SK-N-SH (cell line): ENCODE data around the gene DIPK1A. TPM values are rescaled to one million over a fixed set of nuclear protein-coding genes. Genes with fewer than 3 reads are reported as not detected.

ENCODE experiments used
- CTCF ChIA-PET: fragments of 300-600, 350-600 bp; formaldehyde crosslinking; extraction: SDS; loops from one replicate; lab custom pipeline; 2021; lab: Yijun Ruan, JAX
- POLR2A ChIA-PET: fragments of 350-600 bp; sonication (Branson Sonifier 250); formaldehyde crosslinking; extraction: SDS; loops from one replicate; lab custom pipeline; 2020; ENCODE audit warnings: antibody characterized with exemption, inconsistent platforms; lab: Yijun Ruan, JAX
- DNase-seq: peaks from one replicate; pipeline ENCODE4 v3.0.0; 2012
- H2AFZ ChIP-seq: fragments of 200-600 bp; sonication (generic); 2 replicates; pipeline ENCODE4 v1.8.1; 2016; ENCODE audit warnings: antibody characterized with exemption, mild to moderate bottlenecking, low read depth
- H3F3A ChIP-seq: fragments of 200-600 bp; sonication (generic); replicated peaks from 2 replicates; pipeline ENCODE3; 2016; ENCODE audit warnings: antibody characterized with exemption, mild to moderate bottlenecking; ENCODE audit not compliant: insufficient read depth
- H3K27ac ChIP-seq, 2 experiments: fragments of 200-500 bp in 1 of 2; fragments of 200-600 bp in 1 of 2; sonication (Bioruptor generic) in 1 of 2; sonication (generic), shearing (Covaris generic) in 1 of 2; 2 replicates each; pipeline versions ENCODE4 v1.5.1 to v1.6.1; 2014 to 2016; ENCODE audit warnings: low read depth in 2 of 2, inconsistent platforms in 1 of 2, low read length in 1 of 2, mild to moderate bottlenecking in 1 of 2, mixed read lengths in 1 of 2
- H3K27me3 ChIP-seq: fragments of 200-600 bp; sonication (generic), shearing (Covaris generic); 2 replicates; pipeline ENCODE4 v1.6.1; 2016; ENCODE audit warnings: mixed run types; ENCODE audit not compliant: insufficient read depth
- H3K36me3 ChIP-seq, 2 experiments: fragments of 200-500 bp in 1 of 2; fragments of 200-600 bp in 1 of 2; sonication (Bioruptor generic) in 1 of 2; sonication (generic) in 1 of 2; replicated peaks in 1 of 2; 2 replicates each; pipeline versions ENCODE3 to v1.5.1; 2014 to 2016; ENCODE audit warnings: low read length in 1 of 2, mild to moderate bottlenecking in 1 of 2; ENCODE audit not compliant: insufficient read depth in 2 of 2, control insufficient read depth in 1 of 2
- H3K4me1 ChIP-seq, 2 experiments: fragments of 200-500 bp in 1 of 2; fragments of 200-600 bp in 1 of 2; sonication (Bioruptor generic) in 1 of 2; sonication (generic), shearing (Covaris generic) in 1 of 2; 2 replicates each; pipeline versions ENCODE4 v1.5.1 to v1.6.1; 2014 to 2016; ENCODE audit warnings: low read depth in 1 of 2, low read length in 1 of 2, mixed run types in 1 of 2; ENCODE audit not compliant: insufficient read depth in 2 of 2, control insufficient read depth in 1 of 2
- H3K4me2 ChIP-seq: fragments of 200-600 bp; sonication (generic), shearing (Covaris generic); 2 replicates; pipeline ENCODE4 v1.6.1; 2017; ENCODE audit warnings: mixed run types
- H3K4me3 ChIP-seq, 2 experiments: fragments of 200-500 bp in 1 of 2; fragments of 200-600 bp in 1 of 2; sonication (Bioruptor generic) in 1 of 2; sonication (generic), shearing (Covaris generic) in 1 of 2; 2 replicates each; pipeline versions ENCODE4 v1.5.1 to v1.8.1; 2014 to 2016; ENCODE audit warnings: low read depth in 2 of 2, inconsistent platforms in 1 of 2, low read length in 1 of 2, mild to moderate bottlenecking in 1 of 2, mixed read lengths in 1 of 2, moderate library complexity in 1 of 2
- H3K79me2 ChIP-seq: fragments of 200-600 bp; sonication (generic); 2 replicates; pipeline ENCODE4 v1.8.1; 2017; ENCODE audit warnings: mild to moderate bottlenecking; ENCODE audit not compliant: insufficient read depth
- H3K9ac ChIP-seq: fragments of 200-600 bp; sonication (generic); 2 replicates; pipeline ENCODE4 v1.6.1; 2017; ENCODE audit warnings: mixed run types
- H3K9me2 ChIP-seq: fragments of 200-600 bp; sonication (generic); 2 replicates; pipeline ENCODE4 v1.6.1; 2017; ENCODE audit warnings: mixed run types
- H3K9me3 ChIP-seq: fragments of 200-600 bp; sonication (generic); 2 replicates; pipeline ENCODE4 v1.6.1; 2017; ENCODE audit warnings: mixed run types, mild to moderate bottlenecking, moderate library complexity
- H4K20me1 ChIP-seq: fragments of 200-600 bp; sonication (generic); 2 replicates; pipeline ENCODE4 v1.6.1; 2017; ENCODE audit warnings: mild to moderate bottlenecking, mixed run types; ENCODE audit not compliant: insufficient read depth
- CHD2 ChIP-seq: fragments of 150-350 bp; IDR thresholded peaks from 2 replicates; pipeline ENCODE4 v1.6.1; 2018; ENCODE audit warnings: low read length; ENCODE audit not compliant: partially characterized antibody
- EP300 ChIP-seq, 2 experiments: IDR thresholded peaks; 2 replicates each; pipeline versions ENCODE4 v1.4.0 to v1.6.1; 2012; ENCODE audit warnings: borderline replicate concordance in 1 of 2, low read depth in 1 of 2, low read length in 1 of 2
- EZH2phosphoT487 ChIP-seq: fragments of 200-600 bp; sonication (generic); IDR thresholded peaks from 2 replicates; pipeline ENCODE4 v1.6.1; 2017; ENCODE audit warnings: low read depth, mixed run types, mild to moderate bottlenecking, antibody characterized with exemption, moderate library complexity, borderline replicate concordance
- FOSL2 ChIP-seq: IDR thresholded peaks from 2 replicates; pipeline ENCODE4 v1.4.0; 2012; ENCODE audit warnings: low read depth, mild to moderate bottlenecking, moderate library complexity, borderline replicate concordance
- FOXM1 ChIP-seq: IDR thresholded peaks from 2 replicates; pipeline ENCODE4 v1.4.0; 2012; ENCODE audit warnings: low read depth, mild to moderate bottlenecking
- MXI1 ChIP-seq: IDR thresholded peaks from 2 replicates; pipeline ENCODE4 v1.6.1; 2012; ENCODE audit warnings: mild to moderate bottlenecking, low read depth, low read length, improper control_type of control experiment
- NRF1 ChIP-seq: IDR thresholded peaks from 2 replicates; pipeline ENCODE4 v1.6.1; 2012; ENCODE audit warnings: low read depth, mild to moderate bottlenecking, low read length
- POLR2AphosphoS5 ChIP-seq: IDR thresholded peaks from 2 replicates; pipeline ENCODE4 v1.6.1; 2012; ENCODE audit warnings: low read depth, low read length
- RCOR1 ChIP-seq: fragments of 150-350 bp; IDR thresholded peaks from 2 replicates; pipeline ENCODE4 v1.6.1; 2017; ENCODE audit warnings: antibody characterized with exemption, low read length
- RXRA ChIP-seq: IDR thresholded peaks from 2 replicates; pipeline ENCODE4 v1.4.0; 2012; ENCODE audit warnings: low read depth, mild to moderate bottlenecking, borderline replicate concordance
- SMC3 ChIP-seq: IDR thresholded peaks from 2 replicates; pipeline ENCODE4 v1.6.1; 2012; ENCODE audit warnings: low read depth, low read length, improper control_type of control experiment
- TEAD4 ChIP-seq: IDR thresholded peaks from 2 replicates; pipeline ENCODE4 v1.4.0; 2012; ENCODE audit warnings: mild to moderate bottlenecking, borderline replicate concordance; ENCODE audit not compliant: insufficient read depth
- WGBS: methylation state at CpG from one replicate; pipeline ENCODE4 v1.1.6; 2017; ENCODE audit warnings: low lambda C conversion rate; 5-methylcytosine and 5-hydroxymethylcytosine counted together
- polyA plus RNA-seq, 3 experiments: library from polyadenylated mRNA; depleted of rRNA; stranded (reverse); fragments of >200 nt; gene quantifications; 2 replicates each; pipeline ENCODE4 v1.2.3, GENCODE V29; 2012
- TF ChIP-seq, protein P1 (sequence below): IDR thresholded peaks from 2 replicates; pipeline ENCODE4; 2012
- TF ChIP-seq, protein P2 (sequence below): IDR thresholded peaks from 2 replicates; pipeline ENCODE4 v1.6.1; 2012; ENCODE audit warnings: mild to moderate bottlenecking, low read depth, low read length, moderate library complexity

The DIPK1A gene
- polyA plus RNA-seq, 1 of the 3 experiments (the other 2 are of a cell fraction) = 3.4 TPM

DNA sequence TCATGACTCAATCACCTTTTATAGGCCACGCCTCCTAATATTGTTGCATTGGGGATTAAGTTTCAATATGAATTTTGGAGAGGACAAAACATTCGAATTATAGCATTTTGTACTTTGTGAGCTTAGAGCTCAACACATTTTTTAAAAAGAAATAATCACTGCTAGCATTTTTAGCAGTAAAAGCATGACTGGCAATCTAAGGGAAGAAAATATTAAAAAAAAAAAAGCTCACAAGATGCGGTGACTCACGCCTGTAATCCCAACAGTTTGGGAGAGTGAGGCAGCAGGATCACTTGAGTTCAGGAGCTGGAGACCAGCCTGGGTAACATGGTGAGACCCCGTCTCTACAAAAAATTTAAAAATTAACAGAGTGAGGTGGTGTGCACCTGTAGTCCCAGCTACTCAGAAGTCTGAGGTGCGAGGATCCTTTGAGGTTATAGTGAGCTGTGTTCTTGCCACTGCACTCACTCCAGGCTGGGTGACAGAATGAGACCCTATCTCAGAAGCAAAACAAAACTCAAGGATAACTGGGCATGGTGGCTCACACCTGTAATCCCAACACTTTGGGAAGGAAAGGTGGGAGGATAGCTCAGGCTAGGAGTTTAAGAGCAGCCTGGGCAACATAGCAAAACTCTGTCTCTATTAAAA is 28.8 kb upstream of the DIPK1A start:
- H3F3A ChIP-seq = no peaks in the 10 kb centered on the region
- H3K36me3 ChIP-seq = no peaks in the 10 kb centered on the region
- no peak overlapping the region for H3K4me3 ChIP-seq
- no peaks in the 10 kb centered on the region; a peak in 1 of 4 replicates for H3K4me1 ChIP-seq
- H3K9ac ChIP-seq = no peak overlapping the region
- no peaks in the 10 kb centered on the region for H3K27me3 ChIP-seq
- H3K79me2 ChIP-seq = no peaks in the 10 kb centered on the region
- no peaks in the 10 kb centered on the region for H3K9me2 ChIP-seq
- H4K20me1 ChIP-seq = no peaks in the 10 kb centered on the region
- TF ChIP-seq FOXM1 (no peak), FOSL2 (0 out of 2 replicates have a peak, but pooled peaks have one; percentile 6)
- POLR2A ChIA-PET = no interaction called here
- DNase-seq = no peak
- H3K4me2 ChIP-seq = no peak overlapping the region
- 82% methylated on average over 6 of the region's 6 CpGs for WGBS
- H2AFZ ChIP-seq = no peak overlapping the region; the same call in 1 of the 2 replicates
- no peak overlapping the region for H3K27ac ChIP-seq
- CTCF ChIA-PET = interaction anchor here (1.0 to 6.3 kb wide), 5 partner anchors 10 to 131 kb away, joined by 3 to 47 read pairs (median 4); partner anchors contain the start of gene DIPK1A
- no peaks in the 10 kb centered on the region for H3K9me3 ChIP-seq

DNA sequence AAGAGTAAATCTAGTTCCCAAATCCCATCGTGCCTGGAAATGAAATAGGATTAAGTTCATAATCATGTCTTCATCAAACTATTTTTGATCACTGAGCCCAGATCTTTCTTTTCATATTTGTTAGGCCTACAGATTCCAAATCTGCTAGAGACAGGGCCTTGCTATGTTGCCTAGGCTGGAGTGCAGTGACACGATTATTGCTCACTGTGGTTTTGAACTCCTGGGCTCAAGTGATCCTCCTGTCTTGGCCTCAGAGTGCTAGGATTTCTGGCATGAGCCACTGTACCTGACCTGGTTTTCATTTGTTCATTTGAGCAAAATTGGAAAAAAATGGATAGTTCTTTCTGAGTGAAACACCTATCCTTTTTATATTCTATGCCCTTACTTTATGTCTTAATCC is 28.0 kb upstream of the DIPK1A start:
- H3K9me2 ChIP-seq = no peaks in the 10 kb centered on the region
- H3K9ac ChIP-seq = no peak overlapping the region
- H4K20me1 ChIP-seq = no peaks in the 10 kb centered on the region
- H3K4me3 ChIP-seq = no peak overlapping the region
- no peak overlapping the region for H3K4me2 ChIP-seq
- H2AFZ ChIP-seq = no peak overlapping the region
- H3K79me2 ChIP-seq = no peaks in the 10 kb centered on the region
- no peaks in the 10 kb centered on the region for H3F3A ChIP-seq
- no peak for DNase-seq
- H3K27me3 ChIP-seq = no peaks in the 10 kb centered on the region
- ChIA-PET CTCF (interaction anchor here (6.3 kb wide), 1 partner anchor 130 kb away, joined by 47 read pairs; no protein-coding TSS in a partner anchor), POLR2A (no interaction called here)
- no peaks in the 10 kb centered on the region for H3K9me3 ChIP-seq
- no peaks in the 10 kb centered on the region; a peak in 1 of 4 replicates for H3K4me1 ChIP-seq
- 89% methylated on average over 2 of the region's 2 CpGs for WGBS
- no peak for TF ChIP-seq MXI1
- no peak for TF ChIP-seq SMC3
- TF ChIP-seq, protein P1, sequence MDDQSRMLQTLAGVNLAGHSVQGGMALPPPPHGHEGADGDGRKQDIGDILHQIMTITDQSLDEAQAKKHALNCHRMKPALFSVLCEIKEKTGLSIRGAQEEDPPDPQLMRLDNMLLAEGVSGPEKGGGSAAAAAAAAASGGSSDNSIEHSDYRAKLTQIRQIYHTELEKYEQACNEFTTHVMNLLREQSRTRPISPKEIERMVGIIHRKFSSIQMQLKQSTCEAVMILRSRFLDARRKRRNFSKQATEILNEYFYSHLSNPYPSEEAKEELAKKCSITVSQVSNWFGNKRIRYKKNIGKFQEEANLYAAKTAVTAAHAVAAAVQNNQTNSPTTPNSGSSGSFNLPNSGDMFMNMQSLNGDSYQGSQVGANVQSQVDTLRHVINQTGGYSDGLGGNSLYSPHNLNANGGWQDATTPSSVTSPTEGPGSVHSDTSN = no peak
- no peak for TF ChIP-seq RCOR1
- TF ChIP-seq, protein P2, sequence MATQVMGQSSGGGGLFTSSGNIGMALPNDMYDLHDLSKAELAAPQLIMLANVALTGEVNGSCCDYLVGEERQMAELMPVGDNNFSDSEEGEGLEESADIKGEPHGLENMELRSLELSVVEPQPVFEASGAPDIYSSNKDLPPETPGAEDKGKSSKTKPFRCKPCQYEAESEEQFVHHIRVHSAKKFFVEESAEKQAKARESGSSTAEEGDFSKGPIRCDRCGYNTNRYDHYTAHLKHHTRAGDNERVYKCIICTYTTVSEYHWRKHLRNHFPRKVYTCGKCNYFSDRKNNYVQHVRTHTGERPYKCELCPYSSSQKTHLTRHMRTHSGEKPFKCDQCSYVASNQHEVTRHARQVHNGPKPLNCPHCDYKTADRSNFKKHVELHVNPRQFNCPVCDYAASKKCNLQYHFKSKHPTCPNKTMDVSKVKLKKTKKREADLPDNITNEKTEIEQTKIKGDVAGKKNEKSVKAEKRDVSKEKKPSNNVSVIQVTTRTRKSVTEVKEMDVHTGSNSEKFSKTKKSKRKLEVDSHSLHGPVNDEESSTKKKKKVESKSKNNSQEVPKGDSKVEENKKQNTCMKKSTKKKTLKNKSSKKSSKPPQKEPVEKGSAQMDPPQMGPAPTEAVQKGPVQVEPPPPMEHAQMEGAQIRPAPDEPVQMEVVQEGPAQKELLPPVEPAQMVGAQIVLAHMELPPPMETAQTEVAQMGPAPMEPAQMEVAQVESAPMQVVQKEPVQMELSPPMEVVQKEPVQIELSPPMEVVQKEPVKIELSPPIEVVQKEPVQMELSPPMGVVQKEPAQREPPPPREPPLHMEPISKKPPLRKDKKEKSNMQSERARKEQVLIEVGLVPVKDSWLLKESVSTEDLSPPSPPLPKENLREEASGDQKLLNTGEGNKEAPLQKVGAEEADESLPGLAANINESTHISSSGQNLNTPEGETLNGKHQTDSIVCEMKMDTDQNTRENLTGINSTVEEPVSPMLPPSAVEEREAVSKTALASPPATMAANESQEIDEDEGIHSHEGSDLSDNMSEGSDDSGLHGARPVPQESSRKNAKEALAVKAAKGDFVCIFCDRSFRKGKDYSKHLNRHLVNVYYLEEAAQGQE = no peak
- no peak for TF ChIP-seq NRF1
- no peak for TF ChIP-seq EZH2phosphoT487
- TF ChIP-seq EP300 (IDR thresholded peaks at IDR 0.05; ENCODE audit: borderline replicate concordance in 1 of 2, low read depth in 1 of 2, low read length in 1 of 2) = no peak
- TF ChIP-seq POLR2AphosphoS5 = no peak
- no peak for TF ChIP-seq CHD2
- TF ChIP-seq TEAD4 = no peak
- no peak for TF ChIP-seq RXRA
- no peaks in the 10 kb centered on the region for H3K36me3 ChIP-seq
- H3K27ac ChIP-seq = no peak overlapping the region
